SIG-M5 treated with dmso at 0.1 percent for 504 hours (cell line): ENCODE data around the gene FGF5.

ENCODE experiments used
- DNase-seq: peaks from one replicate; lab custom pipeline; 2025; ENCODE audit not compliant: unreplicated experiment; lab: John Stamatoyannopoulos, UW

FGF5 gene

GRCh38 chr4:80335554-80336358 is 69.3 kb downstream of the FGF5 start, which contains the start of gene CFAP299:
CFAP299 (plus strand) TSS chr4:80335730.
- peak; percentile 38 for DNase-seq

GRCh38 chr4:80336582-80336981 is 70.1 kb downstream of the FGF5 start:
- peak; percentile 13 for DNase-seq

DNA sequence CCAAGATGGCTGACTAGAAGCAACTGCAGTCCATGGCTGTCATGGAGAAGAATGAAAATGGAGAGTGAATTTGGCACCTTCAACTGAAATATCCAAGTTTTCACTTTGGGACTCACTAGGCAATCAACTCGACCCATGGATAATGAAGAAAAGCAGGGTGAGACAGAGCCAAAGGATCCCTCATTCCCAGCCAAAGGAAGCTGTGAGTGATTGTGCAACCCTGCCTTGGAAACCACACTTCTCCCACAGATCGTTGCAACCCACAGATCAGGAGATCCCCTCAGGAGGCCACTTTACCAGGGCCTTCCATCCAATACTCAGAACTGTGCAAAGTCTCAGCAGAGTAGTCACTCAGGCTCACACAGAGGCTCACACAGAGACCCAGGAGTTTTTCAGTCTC is 73.6 kb downstream of the FGF5 start:
- DNase-seq = no peak
